Hindlimb muscle (tissue), 1 donor: Measurements from ENCODE around the gene ZNF469. TPM values are rescaled to one million over a fixed set of nuclear protein-coding genes. Genes with fewer than 3 reads are reported as not detected.
"Not testable (repeated sequence)": the region's sequence is repeated elsewhere in the genome, so short reads cannot be mapped to it uniquely, and the experiment has no call there.

ENCODE experiments used
- DNase-seq: peaks from one replicate; pipeline ENCODE4 v3.0.0-alpha.2; 2013
- polyA plus RNA-seq: library from polyadenylated mRNA; unstranded; fragments of 120-200 nt; gene quantifications from one replicate; pipeline ENCODE4 v1.2.1, GENCODE V29; 2013; ENCODE audit not compliant: insufficient read length

Gene ZNF469
- polyA plus RNA-seq, 1 donor = 5.9 TPM

GRCh38 chr16:88347656-88348376, 34.9 kb upstream of the ZNF469 start:
- DNase-seq = no peak

- no peak for DNase-seq
Measured at GRCh38 chr16:88348377-88349152, 34.2 kb upstream of the ZNF469 start.

- DNase-seq = no peak
Measured at GRCh38 chr16:88349153-88349902, 33.4 kb upstream of the ZNF469 start.

- DNase-seq = no peak
Measured at GRCh38 chr16:88349903-88350900, 32.6 kb upstream of the ZNF469 start.

- DNase-seq = no peak
Measured at GRCh38 chr16:88350922-88351321, 31.8 kb upstream of the ZNF469 start.

- DNase-seq = no peak
Measured at GRCh38 chr16:88351491-88352101, 31.2 kb upstream of the ZNF469 start.

GRCh38 chr16:88352261-88353200, 30.2 kb upstream of the ZNF469 start:
- DNase-seq = no peak

GRCh38 chr16:88353232-88353631, 29.5 kb upstream of the ZNF469 start:
- DNase-seq = no peak

- no peak for DNase-seq
Measured at GRCh38 chr16:88353691-88354090, 29.1 kb upstream of the ZNF469 start.

- no peak for DNase-seq
Measured at GRCh38 chr16:88354229-88355092, 28.3 kb upstream of the ZNF469 start.

- DNase-seq = no peak
Measured at GRCh38 chr16:88355093-88355388, 27.7 kb upstream of the ZNF469 start.

- DNase-seq = no peak
Measured at GRCh38 chr16:88355389-88356123, 27.2 kb upstream of the ZNF469 start.

- no peak for DNase-seq
Measured at GRCh38 chr16:88356124-88356726, 26.5 kb upstream of the ZNF469 start.

- DNase-seq = no peak
Measured at GRCh38 chr16:88356727-88357199, 26.0 kb upstream of the ZNF469 start.

- DNase-seq = no peak
Measured at GRCh38 chr16:88357317-88358022, 25.3 kb upstream of the ZNF469 start.

GRCh38 chr16:88358023-88358420, 24.7 kb upstream of the ZNF469 start:
- DNase-seq = no peak

GRCh38 chr16:88359008-88359407, 23.8 kb upstream of the ZNF469 start:
- no peak for DNase-seq

- not testable (repeated sequence) for DNase-seq
Measured at GRCh38 chr16:88360401-88360800, 22.4 kb upstream of the ZNF469 start.
